Measurements from ENCODE around the gene TNFRSF18. TPM values are rescaled to one million over a fixed set of nuclear protein-coding genes. Genes with fewer than 3 reads are reported as not detected.

Gene TNFRSF18
- total RNA-seq, 1 donor from 2014 or later, result 0.26 TPM

DNA sequence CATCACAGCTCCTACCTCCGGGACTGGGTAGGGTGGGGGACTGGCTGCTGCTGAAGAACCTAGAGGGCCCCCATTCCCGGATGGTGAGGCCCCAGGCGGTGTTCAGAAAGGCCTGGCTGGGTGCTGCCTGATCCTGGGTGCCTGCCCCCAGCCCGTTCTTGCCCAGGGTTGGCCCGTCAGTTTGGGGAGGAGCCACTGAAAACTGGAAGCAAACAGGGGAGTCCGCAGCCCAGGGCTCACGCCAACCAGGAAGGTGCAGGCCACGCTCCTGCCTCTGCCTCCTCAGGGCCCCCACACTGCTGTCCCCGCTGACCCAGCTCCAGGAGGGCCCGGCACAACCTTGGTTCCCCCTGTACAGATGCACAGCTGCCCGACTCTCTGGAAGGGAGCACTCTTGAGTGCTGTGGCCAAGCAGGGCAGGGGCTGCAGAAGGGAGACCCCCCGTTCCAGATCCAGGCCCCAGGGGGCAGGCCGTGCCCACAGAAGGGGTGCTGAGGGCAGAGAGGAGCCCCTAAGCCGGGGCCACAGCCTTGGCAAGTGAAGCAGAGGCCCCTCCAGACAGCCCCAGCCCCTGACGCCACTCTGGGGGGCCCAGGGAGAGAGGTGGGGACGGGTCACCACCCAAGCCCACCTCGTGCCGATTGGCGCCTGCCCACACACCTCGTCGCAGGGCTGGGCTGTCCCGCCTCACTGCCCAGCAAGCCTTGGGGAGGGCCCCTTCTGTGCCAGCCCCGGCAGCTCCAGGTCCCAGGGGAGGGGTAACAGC is 34.6 kb upstream of the TNFRSF18 start:
- DNase-seq (ENCODE audit: low read depth in 2 of 2), result no peak

DNA sequence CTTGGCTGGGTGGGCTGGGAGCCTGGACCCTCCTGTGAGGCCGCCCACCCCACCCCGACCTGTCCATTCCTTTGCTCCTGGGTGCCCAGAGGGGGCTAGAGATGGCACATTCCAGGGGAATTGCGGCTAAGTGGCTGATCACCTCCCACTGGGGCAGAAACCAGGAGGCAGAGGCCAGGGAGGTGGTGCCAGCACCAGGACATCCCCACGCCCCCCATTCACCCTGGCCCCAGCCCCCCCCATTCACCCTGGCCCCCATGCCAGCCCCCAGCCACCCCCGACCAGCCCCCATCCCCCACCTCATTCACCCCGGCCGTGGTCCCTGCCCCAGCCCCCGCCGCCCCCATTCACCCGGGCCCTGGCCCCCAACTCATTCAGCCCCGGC is 33.9 kb upstream of the TNFRSF18 start:
- no peak for DNase-seq (ENCODE audit: low read depth in 2 of 2)

DNA sequence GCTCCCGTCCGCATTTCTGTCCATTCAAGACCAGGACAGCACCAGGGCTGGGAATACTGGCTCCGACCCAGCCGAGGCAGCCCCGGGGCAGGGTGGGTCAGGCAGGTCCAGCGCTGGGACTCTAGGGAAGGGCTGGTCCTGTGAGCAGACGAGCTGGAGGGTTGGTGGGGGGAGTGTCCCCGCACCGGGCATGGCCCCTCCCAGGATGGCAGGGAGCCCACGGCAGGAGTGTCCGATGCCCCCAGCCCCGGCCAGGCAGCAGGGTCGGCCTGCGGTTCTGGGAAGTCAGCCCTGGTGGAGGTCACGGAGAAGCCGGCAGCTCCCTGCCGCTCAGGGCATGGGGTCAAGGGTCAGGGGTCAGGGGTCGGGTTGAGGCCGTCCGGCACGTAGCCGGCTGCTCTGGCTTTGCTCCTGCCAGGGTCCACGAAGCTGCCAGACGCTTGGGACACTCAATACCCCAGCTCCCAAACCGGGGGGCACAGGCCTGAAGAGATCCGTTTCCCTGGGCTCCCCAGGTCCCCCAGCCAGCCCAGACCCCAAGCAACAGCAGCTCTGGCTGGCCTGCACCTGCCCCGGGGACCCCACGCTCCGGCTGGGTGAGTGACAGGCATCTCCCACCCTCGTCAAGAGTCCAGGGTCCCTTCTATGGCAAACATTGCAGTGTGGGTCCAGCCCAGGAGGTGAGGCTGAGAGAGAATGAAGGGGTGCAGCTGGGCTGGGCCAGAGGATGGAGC is 33.4 kb upstream of the TNFRSF18 start:
- DNase-seq (ENCODE audit: low read depth in 2 of 2), result no peak

DNA sequence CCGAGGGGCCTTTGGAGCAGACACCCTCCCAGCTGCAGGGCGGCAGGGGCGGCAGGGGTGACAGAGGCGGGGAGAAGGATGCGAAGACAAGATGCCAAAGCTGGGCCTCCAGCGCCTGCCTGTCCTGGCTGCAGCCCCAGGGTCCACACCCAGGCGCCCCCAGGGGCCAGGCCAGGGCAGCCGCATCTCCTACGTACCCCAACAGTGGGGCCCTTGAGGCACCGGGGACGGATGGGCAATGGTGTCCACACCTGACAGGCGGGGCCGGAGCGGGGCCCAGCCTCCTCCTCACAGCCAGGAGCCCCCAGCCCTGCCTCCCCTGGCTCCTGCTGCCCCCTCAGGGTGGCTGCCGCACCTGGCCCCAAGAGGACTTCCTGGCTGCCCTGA is 32.8 kb upstream of the TNFRSF18 start:
- DNase-seq (ENCODE audit: low read depth in 2 of 2), result no peak

DNA sequence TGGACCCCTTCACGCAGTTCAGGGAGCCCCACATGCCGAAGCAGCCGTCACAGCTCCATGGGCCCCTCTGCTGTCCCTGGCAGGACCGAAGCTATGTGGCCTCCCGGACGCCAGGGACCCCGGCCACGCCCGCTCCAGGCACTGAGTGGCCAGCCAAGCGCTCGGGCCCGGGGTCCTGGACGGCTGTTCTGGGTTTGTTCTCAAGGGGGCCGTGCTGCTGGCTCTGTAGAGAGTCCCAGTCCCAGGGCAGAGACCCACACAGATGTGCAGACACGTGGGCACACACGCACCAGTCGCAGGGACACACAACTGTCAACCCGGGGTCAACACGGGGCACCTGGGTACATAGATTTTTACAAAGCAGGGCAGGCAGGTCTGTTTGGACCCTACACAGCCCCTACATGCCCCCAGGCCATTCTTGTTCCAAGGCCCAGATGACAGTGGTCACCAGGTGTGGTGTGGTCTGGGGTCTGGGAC is 32.3 kb upstream of the TNFRSF18 start:
- DNase-seq (ENCODE audit: low read depth in 2 of 2), result no peak

DNA sequence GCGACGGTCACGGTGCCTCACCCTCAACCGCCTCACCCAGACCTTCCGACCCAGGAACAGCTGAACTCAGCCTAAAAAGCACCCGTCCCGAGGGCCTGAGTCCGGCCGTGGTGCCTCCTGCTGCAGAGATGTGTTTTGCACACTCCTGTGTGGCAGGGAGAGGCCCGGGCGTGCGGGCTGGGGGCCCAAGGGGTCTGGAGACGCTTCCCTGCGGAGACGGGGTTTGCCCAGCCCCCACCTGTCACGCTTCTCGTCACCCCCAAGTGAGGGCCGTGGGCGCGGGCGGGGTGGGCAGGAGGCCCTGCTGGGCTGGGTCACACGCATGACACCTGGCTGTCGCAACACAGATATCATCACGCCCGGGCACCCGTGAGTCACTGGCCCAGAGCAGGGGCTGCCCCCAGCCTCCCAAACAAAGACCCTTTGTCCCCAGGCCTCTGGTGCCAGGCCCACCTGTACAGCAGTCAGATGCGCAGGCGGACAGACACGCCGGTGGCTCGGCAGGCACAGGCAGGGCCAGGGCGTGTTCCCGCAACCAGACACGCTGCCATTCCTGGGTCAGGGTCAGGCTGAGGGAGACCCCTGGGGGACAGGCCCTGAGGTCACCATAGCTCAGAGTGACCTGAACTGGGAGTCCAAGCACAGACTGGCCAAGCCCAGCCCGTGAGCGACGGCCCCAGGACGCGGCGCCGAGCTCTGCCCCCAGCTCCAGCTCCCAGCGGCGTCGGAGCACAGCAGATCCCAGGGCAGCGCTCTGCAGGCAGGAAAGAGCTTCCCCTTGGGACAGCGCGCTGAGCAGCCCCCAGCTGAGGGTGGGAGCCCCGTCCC is 31.7 kb upstream of the TNFRSF18 start:
- no peak for DNase-seq (ENCODE audit: low read depth in 2 of 2)

DNA sequence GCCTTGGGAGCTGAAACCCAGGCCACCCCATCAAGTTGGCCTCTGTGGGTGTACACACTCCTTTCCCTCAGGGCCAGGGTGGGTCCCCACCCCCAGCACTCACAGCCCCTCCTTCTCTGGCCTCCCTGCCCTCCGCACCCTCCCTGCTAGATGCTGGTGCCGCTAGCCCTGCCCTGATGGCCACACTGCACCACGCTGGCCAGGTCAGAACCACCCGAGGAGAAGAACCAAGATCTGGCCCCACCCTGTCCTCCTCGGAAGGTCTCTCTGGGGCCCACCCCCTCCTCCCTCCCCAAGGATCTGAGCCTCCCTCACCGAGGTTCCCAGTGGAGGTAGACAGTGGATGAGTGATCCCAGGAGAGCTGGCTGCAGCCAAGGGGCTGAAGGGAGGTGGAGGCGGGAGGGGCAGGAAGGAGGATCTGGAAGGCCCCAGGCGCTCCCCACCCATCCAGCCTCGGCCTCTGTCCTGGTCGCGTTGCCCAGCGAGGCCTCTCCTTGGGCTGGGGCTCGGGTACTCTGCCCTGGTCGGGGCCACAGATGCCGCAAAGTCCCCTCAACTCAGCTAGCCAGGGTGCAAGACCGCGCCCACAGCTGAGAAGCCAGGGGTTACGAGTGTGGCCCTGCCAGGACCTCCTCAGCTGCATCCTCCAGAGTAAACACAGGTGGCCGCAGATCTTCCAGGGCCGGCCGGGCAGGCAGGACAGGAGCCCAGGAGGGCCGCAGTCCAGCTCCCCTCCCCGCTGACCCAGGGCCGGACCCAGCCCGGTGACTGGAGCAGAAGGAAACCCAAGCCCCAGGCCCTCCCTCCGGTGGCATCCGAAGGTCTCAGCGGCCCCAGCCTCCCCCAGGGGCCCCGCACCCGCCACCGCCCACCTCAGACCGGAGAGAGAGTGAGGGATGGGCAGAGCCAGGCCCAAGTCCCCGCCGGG is 30.8 kb upstream of the TNFRSF18 start:
- no peak for DNase-seq (ENCODE audit: low read depth in 2 of 2)

DNA sequence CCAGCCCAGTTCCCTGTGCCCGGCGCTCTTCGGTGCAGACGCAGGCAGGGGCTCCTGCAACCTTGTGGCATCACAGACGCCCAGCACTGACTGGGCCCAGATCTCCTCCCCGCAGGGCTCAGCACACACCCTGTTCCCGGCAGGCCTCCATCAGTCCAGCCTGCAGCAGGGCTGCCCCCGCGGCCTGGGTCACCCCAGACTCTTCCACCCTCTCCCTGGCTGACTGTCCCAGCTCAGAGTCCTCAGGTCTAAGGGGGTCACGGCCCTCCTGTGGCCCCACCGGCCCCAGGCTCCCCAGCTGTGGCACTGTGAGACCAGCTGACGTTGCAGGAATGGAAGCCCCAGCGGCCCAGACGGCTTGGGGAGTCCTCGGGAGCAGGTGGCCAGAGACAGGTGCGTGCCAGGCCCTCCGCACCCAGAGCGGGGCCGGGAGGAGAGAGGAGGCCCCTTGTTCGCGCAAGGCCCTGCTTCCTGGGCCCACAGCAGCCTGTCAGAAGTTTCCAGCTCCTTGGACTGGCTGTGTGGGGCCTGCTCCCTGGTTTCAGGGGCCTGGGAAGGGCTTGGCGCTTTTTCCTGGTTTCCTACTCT is 29.9 kb upstream of the TNFRSF18 start:
- no peak for DNase-seq (ENCODE audit: low read depth in 2 of 2)

DNA sequence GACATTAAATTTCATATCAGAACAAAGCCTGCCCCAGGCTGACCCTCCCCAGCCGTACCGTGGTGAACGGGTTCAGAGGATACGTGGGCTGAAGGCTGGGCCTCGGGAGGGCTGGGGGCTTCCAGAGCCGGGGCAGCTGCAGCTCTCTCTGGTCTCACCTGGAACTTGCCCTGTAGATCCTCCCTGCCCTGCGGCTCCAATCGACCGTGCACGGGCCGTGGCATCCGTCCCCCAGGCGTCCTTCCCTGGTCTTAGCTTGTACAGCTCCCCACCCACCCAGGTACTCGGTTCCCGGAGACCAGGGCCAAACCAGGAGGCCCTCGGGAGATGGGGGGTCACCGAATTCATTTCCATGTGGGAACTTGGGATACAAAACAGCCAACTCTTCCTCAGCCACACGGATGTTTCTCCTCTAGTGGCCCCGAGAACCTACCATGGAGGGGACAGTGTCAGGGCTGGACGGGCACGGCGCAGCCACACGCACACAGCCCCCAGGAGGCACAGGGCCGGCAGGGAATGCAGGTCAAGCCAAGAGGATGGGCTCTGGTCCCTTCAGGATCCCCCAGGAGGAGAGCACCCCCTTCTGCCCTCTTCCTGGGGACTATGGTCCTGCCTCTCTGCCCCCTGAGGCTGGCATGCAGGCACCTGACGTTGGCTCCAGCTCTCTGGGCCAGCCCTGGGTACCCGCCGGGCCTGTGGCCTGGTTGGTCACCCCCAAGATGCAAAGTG is 28.8 kb upstream of the TNFRSF18 start:
- no peak for DNase-seq (ENCODE audit: low read depth in 2 of 2)

DNA sequence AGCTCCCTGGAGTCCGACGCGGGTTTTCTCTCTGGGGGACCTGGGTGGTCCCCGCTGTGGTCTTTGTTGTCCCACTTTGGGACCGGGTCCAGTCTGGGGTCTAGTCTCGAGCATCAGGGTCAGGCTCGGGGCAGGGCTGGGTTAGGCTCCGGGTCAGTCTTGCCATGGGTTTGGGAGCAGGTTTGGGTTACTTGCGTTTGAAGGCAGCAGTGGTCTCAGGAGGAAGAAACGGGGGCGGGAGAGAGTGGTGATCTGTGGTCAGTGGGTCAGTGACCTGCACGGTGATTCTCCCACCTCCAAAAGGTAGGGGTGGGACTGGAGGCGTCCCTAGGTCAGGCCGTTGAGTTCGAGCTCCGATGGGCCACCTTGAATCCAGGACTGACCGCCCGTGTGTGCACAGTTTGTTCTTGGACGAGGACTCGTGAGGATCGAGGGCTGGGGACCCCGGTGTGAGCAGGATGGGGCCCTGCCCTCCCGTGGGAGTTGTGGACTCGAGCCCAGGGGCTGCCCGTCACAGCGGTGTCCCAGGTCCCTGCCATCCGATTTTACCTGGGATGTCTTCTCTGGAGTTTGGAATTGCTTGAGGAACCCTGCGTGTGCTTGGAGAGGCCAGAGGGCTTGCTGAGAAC is 27.9 kb upstream of the TNFRSF18 start:
- DNase-seq (ENCODE audit: low read depth in 2 of 2), result no peak

DNA sequence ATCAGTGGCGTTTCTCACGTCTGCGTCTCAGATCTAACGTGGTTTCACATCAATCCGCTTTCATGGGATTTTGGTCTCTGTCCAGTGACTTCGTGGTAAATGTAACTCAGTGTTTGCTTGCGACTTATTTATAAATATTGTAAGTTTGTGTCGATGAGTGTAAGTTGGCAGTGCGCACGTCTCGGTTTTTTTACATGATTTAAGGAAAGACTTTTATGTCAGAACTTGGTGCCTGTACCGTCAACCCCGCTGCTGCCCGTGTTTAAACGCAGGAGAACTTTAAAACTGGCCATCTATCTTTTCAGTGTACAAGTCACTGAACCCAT is 27.1 kb upstream of the TNFRSF18 start:
- no peak for DNase-seq (ENCODE audit: low read depth in 2 of 2)

DNA sequence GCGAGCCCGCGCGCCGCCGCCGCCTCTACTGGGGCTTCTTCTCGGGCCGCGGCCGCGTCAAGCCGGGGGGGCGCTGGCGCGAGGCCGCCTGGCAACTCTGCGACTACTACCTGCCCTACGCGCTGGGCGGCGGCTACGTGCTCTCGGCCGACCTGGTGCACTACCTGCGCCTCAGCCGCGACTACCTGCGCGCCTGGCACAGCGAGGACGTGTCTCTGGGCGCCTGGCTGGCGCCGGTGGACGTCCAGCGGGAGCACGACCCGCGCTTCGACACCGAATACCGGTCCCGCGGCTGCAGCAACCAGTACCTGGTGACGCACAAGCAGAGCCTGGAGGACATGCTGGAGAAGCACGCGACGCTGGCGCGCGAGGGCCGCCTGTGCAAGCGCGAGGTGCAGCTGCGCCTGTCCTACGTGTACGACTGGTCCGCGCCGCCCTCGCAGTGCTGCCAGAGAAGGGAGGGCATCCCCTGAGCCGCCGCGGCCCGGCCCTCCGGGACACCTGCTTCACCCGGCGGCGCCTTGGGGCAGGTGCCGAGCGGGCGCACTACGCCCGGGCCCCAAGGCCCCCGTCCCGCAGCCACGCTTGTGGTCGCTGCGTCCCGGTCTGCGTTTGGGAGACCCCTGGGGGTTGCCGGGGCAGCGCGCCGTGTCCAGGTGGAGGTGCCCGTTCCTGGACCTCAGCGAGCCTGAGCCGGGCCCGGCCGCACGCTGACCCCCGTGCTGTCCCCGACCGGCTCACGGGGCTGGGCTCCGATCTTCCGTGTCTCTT is 26.6 kb upstream of the TNFRSF18 start:
- DNase-seq (ENCODE audit: low read depth in 2 of 2), result no peak

DNA sequence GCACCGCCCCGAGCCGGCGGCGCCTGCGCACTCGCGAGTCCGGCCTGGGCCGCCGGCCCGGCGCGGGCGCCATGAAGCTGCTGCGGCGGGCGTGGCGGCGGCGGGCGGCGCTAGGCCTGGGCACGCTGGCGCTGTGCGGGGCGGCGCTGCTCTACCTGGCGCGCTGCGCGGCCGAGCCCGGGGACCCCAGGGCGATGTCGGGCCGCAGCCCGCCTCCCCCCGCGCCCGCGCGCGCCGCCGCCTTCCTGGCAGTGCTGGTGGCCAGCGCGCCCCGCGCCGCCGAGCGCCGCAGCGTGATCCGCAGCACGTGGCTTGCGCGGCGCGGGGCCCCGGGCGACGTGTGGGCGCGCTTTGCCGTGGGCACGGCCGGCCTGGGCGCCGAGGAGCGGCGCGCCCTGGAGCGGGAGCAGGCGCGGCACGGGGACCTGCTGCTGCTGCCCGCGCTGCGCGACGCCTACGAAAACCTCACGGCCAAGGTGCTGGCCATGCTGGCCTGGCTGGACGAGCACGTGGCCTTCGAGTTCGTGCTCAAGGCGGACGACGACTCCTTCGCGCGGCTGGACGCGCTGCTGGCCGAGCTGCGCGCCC is 25.9 kb upstream of the TNFRSF18 start, which contains the start of gene B3GALT6:
TSS of gene B3GALT6 (plus strand) at position 30 of the 588 bp plus-strand sequence. CDS start at position 72, 42 bp downstream.
- no peak for DNase-seq (ENCODE audit: low read depth in 2 of 2)

DNA sequence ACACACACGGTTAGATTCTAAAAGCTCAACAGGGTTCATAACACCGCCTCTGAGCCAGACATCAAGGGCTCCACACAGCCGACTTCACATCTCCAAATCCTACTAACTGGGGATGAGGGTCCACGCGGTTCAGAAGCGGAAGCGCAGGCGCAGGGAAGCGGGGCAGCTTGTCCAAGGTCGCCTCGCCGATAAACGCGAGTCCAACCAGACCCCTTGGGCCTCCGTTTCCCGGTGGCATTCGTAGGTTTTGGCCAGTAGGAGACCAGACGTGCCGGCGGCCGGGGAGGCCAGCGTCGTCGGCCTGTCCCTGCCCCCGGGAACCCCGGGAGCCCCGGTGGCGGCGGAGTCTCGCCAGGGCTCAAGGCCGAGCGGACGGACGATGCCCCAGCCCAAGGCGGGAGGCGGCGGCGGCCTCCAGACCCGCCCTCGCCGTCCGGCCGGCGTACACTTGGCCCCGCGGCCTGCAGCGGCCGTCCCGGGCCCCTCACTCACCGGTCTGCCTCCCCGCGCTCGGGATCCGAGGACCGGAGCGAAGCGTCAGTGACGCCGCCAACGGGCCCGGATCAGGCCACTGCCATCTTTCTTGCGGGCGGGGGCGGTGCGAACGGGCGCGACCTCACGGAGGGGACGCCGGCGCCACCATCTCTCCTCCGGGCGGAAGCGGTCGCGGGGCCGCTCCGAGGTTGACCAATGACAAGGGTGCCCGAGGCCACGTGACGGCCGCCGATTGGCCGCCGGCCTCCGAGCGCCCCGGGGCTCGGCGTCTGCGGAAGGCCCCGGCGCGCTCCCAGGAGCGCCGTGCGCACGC is 25.2 kb upstream of the TNFRSF18 start, which contains the start of gene SDF4:
TSS of gene SDF4 (minus strand) at position 602 of the 808 bp plus-strand sequence. CDS start 3,229 bp downstream, outside the sequence.
- peak; percentile 88 to 97 for DNase-seq (ENCODE audit: low read depth in 2 of 2)

DNA sequence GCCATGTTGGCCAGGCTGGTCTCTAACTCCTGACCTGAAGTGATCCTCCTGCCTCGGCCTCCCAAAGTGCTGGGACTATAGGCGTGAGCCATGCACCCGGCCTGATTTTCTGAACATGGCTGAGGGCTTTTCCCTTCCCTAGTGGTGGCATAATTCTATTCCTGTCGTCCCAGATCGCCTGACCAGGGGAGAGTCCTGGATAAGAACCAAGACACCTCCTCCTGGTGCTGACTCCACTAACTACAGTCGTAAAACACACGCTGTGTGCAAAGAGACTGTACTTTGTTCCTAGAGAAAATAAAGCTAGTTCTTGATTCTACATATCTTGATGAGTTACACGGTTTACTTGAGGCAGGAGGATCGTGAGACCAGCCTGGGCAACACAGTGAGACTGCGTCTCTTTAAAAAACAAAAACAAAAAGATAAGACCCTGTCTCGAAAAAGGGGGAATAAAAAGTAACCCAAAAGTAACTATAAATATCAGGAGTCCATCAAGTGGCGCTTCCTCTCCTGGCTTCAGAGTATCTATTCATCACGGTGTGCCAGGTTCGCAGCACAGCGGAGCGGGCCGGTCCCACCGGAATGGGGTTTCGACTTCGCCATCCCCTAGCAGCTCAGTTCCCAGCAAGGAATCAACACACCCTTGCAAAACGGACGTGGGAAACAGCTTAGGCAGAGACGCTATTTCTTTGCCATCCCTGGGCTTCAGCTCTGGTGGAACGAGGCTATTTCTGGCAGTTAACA is 24.4 kb upstream of the TNFRSF18 start:
- peak; percentile 64 to 77 for DNase-seq (ENCODE audit: low read depth in 2 of 2)

DNA sequence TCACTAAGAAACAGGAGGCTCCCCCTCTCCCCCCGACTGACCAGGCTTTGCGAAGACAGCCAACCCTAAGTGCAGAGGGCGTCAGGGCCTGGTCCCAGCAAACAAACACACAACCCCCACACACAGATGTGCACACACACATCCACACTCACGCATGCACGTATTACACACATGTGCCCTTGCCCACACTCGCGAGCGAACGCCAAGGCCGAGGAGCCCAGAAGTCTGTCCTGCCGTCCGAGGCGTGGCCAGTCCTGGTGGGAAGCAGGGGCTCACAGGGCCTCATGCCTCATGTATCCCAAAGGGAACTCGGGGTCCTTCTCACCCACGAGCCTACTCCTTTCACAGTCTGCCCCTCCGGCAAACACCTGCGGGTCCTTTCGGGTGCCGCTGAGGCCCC is 23.4 kb upstream of the TNFRSF18 start:
- DNase-seq (ENCODE audit: low read depth in 2 of 2), result no peak

Measured in dermis microvascular lymphatic vessel endothelial cell (primary cell).